OCI-LY7 (cell line): ENCODE results near the gene GNAT2.

Experiments used
- CTCF ChIP-seq: fragments of 200-600 bp; sonication (generic); conservative IDR thresholded peaks from 2 replicates; pipeline ENCODE4 v1.5.1; 2014; ENCODE audit warnings: mild to moderate bottlenecking, antibody characterized with exemption, low read length, moderate library complexity, mixed read lengths
- EZH2phosphoT487 ChIP-seq: fragments of 200-600 bp; sonication (generic); IDR thresholded peaks from 2 replicates; pipeline ENCODE4 v1.6.1; 2018; ENCODE audit warnings: low read depth, borderline replicate concordance, mild to moderate bottlenecking, mixed run types, antibody characterized with exemption, low read length, moderate library complexity, mixed read lengths

- TF ChIP-seq CTCF: no peak
- no peak for TF ChIP-seq EZH2phosphoT487
These were observed 14.0 kb downstream of the GNAT2 start for GRCh38 chr1:109605381-109605780.
